OCI-LY3 (cell line): ENCODE results near the gene PCNX2.

Experiments
- CTCF ChIP-seq: fragments of 200-600, 300-600 bp; sonication (generic); IDR thresholded peaks from 2 replicates; pipeline ENCODE4 v1.5.1; 2014; ENCODE audit warnings: antibody characterized with exemption, low read length, low read depth
- EZH2phosphoT487 ChIP-seq: fragments of 200-600 bp; shearing (Covaris generic); IDR thresholded peaks from 2 replicates; pipeline ENCODE4 v1.6.1; 2018; ENCODE audit warnings: antibody characterized with exemption, mixed run types, low read depth

DNA sequence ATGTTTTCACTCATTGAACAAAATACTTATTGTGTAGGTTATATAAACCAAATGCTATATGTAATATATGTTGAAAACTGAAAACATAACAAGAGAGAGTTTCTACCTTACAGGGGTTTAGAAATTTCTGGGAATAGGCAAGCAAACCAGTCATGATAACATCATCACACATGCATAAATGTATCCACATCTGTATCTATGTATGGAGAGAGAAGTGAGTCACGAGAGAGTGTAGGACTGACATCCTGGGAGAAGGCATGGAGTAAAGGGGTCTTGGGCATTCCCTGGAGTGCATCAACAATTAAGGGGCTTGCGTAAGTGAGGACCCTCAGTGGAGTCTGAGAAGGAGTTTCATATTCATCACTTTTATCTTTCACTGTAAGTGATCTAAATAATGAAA lies 65.5 kb downstream of the PCNX2 start:
- TF ChIP-seq CTCF (no peak), EZH2phosphoT487 (no peak)
